Measurements from ENCODE around the gene TTC16. TPM values are rescaled to one million over a fixed set of nuclear protein-coding genes. Genes with fewer than 3 reads are reported as not detected.

Gene TTC16
- total RNA-seq, 1 experiment from 2014 or later, result not detected

GRCh38 chr9:127751269-127752054, 35.6 kb downstream of the TTC16 start:
- no peak overlapping the region; the same call in 1 of the 2 replicates for H3K4me3 Mint-ChIP-seq
- ChIA-PET CTCF (interaction anchor here (0.7 kb wide), 1 partner anchor 17 kb away, joined by 4 read pairs; the partner anchor contains the start of gene TOR2A), POLR2A (no interaction called here)
- H3K4me1 Mint-ChIP-seq, result peaks cover 7% of the 10 kb centered on the region; the same call in 1 of the 2 replicates
- H3K27me3 Mint-ChIP-seq (ENCODE audit: low read depth), result peaks cover 43% of the 10 kb centered on the region
- DNase-seq (ENCODE audit: low spot score) (peak; percentile 73), ATAC-seq (peak; percentile 9; the same call in 1 of the 2 replicates)
- no peak overlapping the region for H3K27ac Mint-ChIP-seq
- no peaks in the 10 kb centered on the region for H3K36me3 Mint-ChIP-seq
- no peak for TF ChIP-seq GTF2I (CRISPR knock-in tag; conservative IDR thresholded peaks at IDR 0.05)
- 0 out of 2 replicates have a peak, but pooled peaks have one; percentile 26 for TF ChIP-seq HMGXB4 (CRISPR knock-in tag; IDR thresholded peaks at IDR 0.05)
- no peak for TF ChIP-seq ZNF532 (CRISPR knock-in tag; IDR thresholded peaks at IDR 0.05; ENCODE audit: borderline replicate concordance)
- TF ChIP-seq ARID4B (CRISPR knock-in tag; IDR thresholded peaks at IDR 0.05; ENCODE audit: borderline replicate concordance), result peak; percentile 78; the same call in 1 of the 2 replicates
- TF ChIP-seq CREM (CRISPR knock-in tag; IDR thresholded peaks at IDR 0.05), result peak; percentile 57; the same call in 1 of the 2 replicates
- no peak for TF ChIP-seq JAZF1 (CRISPR knock-in tag; IDR thresholded peaks at IDR 0.05)
- peak; percentile 26; the same call in 1 of the 2 replicates for TF ChIP-seq JUN (CRISPR knock-in tag; IDR thresholded peaks at IDR 0.05)
- peak; percentile 48; the same call in 1 of the 2 replicates for TF ChIP-seq SMAD3 (CRISPR knock-in tag; IDR thresholded peaks at IDR 0.05; ENCODE audit: borderline replicate concordance)
- no peak for TF ChIP-seq NFATC4 (CRISPR knock-in tag; IDR thresholded peaks at IDR 0.05)
- peak; percentile 25; the same call in 1 of the 2 replicates for TF ChIP-seq FOXP4 (CRISPR knock-in tag; IDR thresholded peaks at IDR 0.05)
- no peaks in the 10 kb centered on the region for H3K9me3 Mint-ChIP-seq
